A673 (cell line): Measurements from ENCODE around the gene CCL4L2. TPM values are rescaled to one million over a fixed set of nuclear protein-coding genes. Genes with fewer than 3 reads are reported as not detected.
"Not testable (repeated sequence)": the region's sequence is repeated elsewhere in the genome, so short reads cannot be mapped to it uniquely, and the experiment has no call there.

Experiments used
- Bru-seq: library from RNA; stranded (reverse); fragments of 400-500 nt; gene quantifications from one replicate; lab custom pipeline; 2021; lab: Mats Ljungman, UMichigan
- BruChase-seq, 2 experiments: library from RNA; stranded (reverse); fragments of 400-500 nt; gene quantifications; one replicate each; lab custom pipeline; 2021; lab: Mats Ljungman, UMichigan
- BruUV-seq: library from RNA; stranded (reverse); fragments of 400-500 nt; replicated peaks from 2 replicates; lab custom pipeline; 2021; lab: Mats Ljungman, UMichigan
- CTCF ChIA-PET: fragments of 300-600 bp; sonication (Branson Sonifier 250); formaldehyde crosslinking; loops from one replicate; lab custom pipeline; 2022; ENCODE audit warnings: antibody characterized with exemption; lab: Charles Lee
- POLR2A ChIA-PET: fragments of 300-600 bp; sonication (Branson Sonifier 250); formaldehyde crosslinking; loops from one replicate; lab custom pipeline; 2022; ENCODE audit warnings: antibody characterized with exemption; ENCODE audit not compliant: low non-redundant PET; lab: Charles Lee
- DNase-seq: peaks from one replicate; pipeline ENCODE4 v3.0.0-alpha.2; 2015; ENCODE audit warnings: low spot score
- H3K27ac ChIP-seq: fragments of 200-600 bp; sonication (generic); 2 replicates; pipeline ENCODE4 v1.5.1; 2016; ENCODE audit warnings: mixed run types, low read depth, mild to moderate bottlenecking, mixed read lengths, antibody characterized with exemption, low read length; ENCODE audit not compliant: poor library complexity, severe bottlenecking
- H3K27me3 ChIP-seq: fragments of 200-600 bp; sonication (generic); replicated peaks from 2 replicates; pipeline ENCODE4 v1.6.1; 2017; ENCODE audit warnings: mixed run types, low read depth, mild to moderate bottlenecking, mixed read lengths, antibody characterized with exemption, low read length; ENCODE audit not compliant: insufficient read depth, poor library complexity
- H3K36me3 ChIP-seq: fragments of 200-600 bp; sonication (generic); 2 replicates; pipeline ENCODE4 v1.6.1; 2016; ENCODE audit warnings: mixed run types, mild to moderate bottlenecking, mixed read lengths, antibody characterized with exemption, low read length; ENCODE audit not compliant: insufficient read depth, poor library complexity, severe bottlenecking
- H3K4me1 ChIP-seq: fragments of 200-600 bp; sonication (generic); 2 replicates; pipeline ENCODE4 v1.6.1; 2017; ENCODE audit warnings: mixed run types, mild to moderate bottlenecking, mixed read lengths, antibody characterized with exemption, low read length; ENCODE audit not compliant: insufficient read depth, poor library complexity, severe bottlenecking
- H3K4me3 ChIP-seq: fragments of 200-600 bp; sonication (generic); 2 replicates; pipeline ENCODE4 v1.5.1; 2016; ENCODE audit warnings: low read depth, mixed run types, mild to moderate bottlenecking, mixed read lengths, low read length; ENCODE audit not compliant: poor library complexity, severe bottlenecking
- H3K9me3 ChIP-seq: fragments of 200-600 bp; sonication (generic); 2 replicates; pipeline ENCODE4 v1.6.1; 2016; ENCODE audit warnings: mixed run types, low read depth, mild to moderate bottlenecking, mixed read lengths, antibody characterized with exemption, low read length; ENCODE audit not compliant: poor library complexity, severe bottlenecking
- intact Hi-C: fragments of 100-400 bp; cut with micrococcal nuclease; formaldehyde crosslinking; loops from one replicate; pipeline ENCODE4 v1.10.0; 2022; ENCODE audit not compliant: unreplicated experiment
- long read RNA-seq: library from polyadenylated mRNA; stranded (forward); transcript quantifications from one replicate; pipeline ENCODE4 v2.0.0, GENCODE V29; 2022
- total RNA-seq: library from RNA; stranded (reverse); gene quantifications from 2 replicates; pipeline ENCODE4 v1.2.3, GENCODE V29; 2021

Gene CCL4L2
- not detected in 2 replicates for total RNA-seq
- Bru-seq, nascent RNA = not detected
- BruChase-seq, experiment 1, labeled RNA remaining after a 2-hour chase = not detected
- BruChase-seq, experiment 2, labeled RNA remaining after a 6-hour chase = not detected
- long read RNA-seq = 0 reads

DNA sequence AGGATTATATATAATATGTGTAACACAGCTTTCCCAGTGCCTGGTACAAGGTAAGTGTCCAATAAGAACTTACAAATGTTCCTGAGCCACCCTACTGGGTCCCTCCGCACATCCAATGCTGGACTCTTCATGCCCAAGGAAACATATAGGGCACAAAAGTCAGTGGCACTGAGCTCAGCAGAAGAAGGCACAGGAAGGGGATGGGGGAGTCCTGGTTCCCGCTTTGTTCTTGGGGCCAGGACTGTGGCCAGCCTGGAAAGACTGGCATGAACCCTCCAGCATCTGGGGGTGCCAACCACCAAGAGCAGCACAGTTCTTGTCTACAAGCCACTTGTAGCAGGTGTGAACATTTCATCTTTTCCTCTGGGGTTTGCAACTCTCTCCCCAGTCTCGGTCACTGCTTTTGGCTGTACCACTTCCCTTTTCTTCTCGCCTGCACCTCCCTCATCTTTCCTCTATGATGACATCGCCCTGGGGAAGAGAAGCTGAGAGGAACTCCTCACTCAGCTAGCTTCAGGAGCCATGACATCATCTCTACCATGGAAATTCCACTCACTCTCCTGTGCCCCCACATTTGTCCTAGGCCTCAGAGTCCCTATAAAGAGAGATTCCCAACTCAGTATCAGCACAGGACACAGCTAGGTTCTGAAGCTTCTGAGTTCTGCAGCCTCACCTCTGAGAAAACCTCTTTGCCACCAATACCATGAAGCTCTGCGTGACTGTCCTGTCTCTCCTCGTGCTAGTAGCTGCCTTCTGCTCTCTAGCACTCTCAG lies at the start of gene CCL4L2:
Gene CCL4L2 (plus strand): TSS at position 625 of the 773 bp plus-strand sequence.
- H3K27me3 ChIP-seq, BruUV-seq, intact Hi-C loops, H3K9me3 ChIP-seq, H3K36me3 ChIP-seq, H3K4me3 ChIP-seq, DNase-seq, CTCF ChIA-PET, POLR2A ChIA-PET, H3K27ac ChIP-seq, H3K4me1 ChIP-seq: not testable (repeated sequence)

DNA sequence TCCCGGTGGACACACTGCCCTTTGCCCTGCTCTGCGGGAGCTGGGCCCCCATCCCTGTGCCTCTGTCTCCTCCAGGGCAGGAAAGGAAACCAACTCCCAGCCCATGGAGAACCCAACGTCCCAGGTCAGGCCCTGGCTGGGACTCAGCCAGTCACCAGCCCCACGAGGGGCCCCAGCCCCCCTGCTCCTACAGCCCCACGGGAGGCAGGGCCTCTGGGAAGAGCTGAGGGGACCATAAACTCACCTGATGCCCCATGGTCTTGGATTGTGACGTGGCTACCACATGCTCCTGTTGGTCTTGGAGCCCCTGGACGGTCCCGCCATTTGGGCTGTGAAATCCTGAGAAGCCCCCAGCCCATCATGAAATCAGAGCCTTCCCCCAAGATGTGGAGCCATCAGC lies 42.0 kb upstream of the CCL4L2 start:
- intact Hi-C loops, H3K4me1 ChIP-seq, DNase-seq, H3K27ac ChIP-seq, H3K9me3 ChIP-seq, CTCF ChIA-PET, H3K36me3 ChIP-seq, H3K27me3 ChIP-seq, POLR2A ChIA-PET, BruUV-seq, H3K4me3 ChIP-seq: not testable (repeated sequence)

DNA sequence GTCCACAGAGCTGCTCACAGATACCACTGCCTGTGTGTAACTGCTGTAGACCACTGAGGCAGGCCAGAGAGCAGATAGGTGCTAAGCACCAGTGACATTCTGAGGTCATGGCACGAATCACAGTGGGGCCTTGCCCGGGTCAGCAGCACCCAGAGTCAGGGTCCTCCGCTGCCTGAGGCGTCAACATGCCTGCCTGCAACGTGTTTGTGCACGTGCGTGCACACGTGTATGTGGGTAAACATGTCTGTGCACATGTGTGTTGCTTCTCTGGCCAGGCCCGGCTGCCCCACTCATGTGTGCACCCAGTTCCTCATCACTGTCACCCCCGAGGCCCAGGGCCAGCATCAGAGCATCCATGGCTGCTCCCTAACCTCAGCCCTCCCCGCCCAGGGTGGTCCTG lies 34.3 kb upstream of the CCL4L2 start, which contains the start of gene TBC1D3B:
Gene TBC1D3B (minus strand): TSS at position 101 of the 400 bp plus-strand sequence. CDS start 1,586 bp downstream, outside the sequence.
- H3K36me3 ChIP-seq, H3K4me1 ChIP-seq, H3K4me3 ChIP-seq, POLR2A ChIA-PET, CTCF ChIA-PET, H3K27ac ChIP-seq, intact Hi-C loops, H3K27me3 ChIP-seq, BruUV-seq, H3K9me3 ChIP-seq, DNase-seq: not testable (repeated sequence)

DNA sequence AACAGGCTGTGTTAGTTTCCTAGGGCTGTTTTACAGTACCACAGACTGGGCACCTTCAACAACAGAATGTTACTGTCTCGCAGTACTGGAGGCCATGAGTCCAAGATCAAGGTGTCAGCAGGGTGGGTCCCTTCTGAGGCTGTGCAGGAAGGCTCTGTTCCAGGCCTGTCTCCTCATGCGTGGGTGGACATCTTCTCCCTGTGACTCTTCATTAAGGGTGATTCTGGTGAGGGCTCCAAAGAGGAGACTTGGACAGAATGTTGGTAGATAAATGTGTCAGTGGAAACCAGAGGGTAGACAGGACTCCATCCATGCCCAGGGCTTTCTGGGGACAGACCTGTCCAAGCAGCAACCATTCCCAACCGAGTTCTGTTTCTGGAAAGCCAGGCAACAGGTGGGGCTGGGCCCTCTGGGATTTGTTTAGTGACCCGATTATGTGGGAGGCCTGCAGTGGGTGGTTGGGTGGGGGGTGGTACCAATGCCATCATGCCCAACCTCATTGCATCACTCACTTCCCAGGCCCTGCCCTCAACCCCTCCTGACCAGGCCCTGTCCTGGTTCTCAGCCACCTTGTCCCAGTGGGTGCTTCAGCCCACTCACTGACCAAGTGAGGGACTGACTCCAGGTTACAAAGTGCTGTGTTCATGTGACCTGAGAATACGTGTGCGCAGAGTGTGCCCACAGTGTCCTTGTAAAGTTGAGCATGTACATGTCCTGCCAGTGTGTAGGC lies 29.3 kb upstream of the CCL4L2 start:
- H3K9me3 ChIP-seq, DNase-seq, H3K27ac ChIP-seq, H3K4me3 ChIP-seq, CTCF ChIA-PET, intact Hi-C loops, H3K36me3 ChIP-seq, H3K27me3 ChIP-seq, POLR2A ChIA-PET, BruUV-seq, H3K4me1 ChIP-seq: not testable (repeated sequence)
